ENCODE measurements around the gene ZNF573. TPM values are rescaled to one million over a fixed set of nuclear protein-coding genes. Genes with fewer than 3 reads are reported as not detected.

The ZNF573 gene
- total and polyA plus RNA-seq, 9 of the 15 experiments (the other 6 are each of a cell fraction or from before 2014, with no cell fraction given): 1.5 to 7.9 (median 4.3) TPM

- BruUV-seq (replicated peaks): no TSS peak
- no peaks in the 10 kb centered on the region for H4K20me1 ChIP-seq (replicated peaks; ENCODE audit: control insufficient read depth, insufficient read depth, low read length)
- no peak for TF ChIP-seq PHB2 (IDR thresholded peaks at IDR 0.05; ENCODE audit: low read depth)
- no peak for TF ChIP-seq JUN (IDR thresholded peaks at IDR 0.05; ENCODE audit: borderline replicate concordance, low read depth, low read length)
- no peak for TF ChIP-seq JUN (CRISPR knock-in tag; IDR thresholded peaks at IDR 0.05; ENCODE audit: borderline replicate concordance)
- no peak for TF ChIP-seq MTF1 (CRISPR knock-in tag; IDR thresholded peaks at IDR 0.05; ENCODE audit: borderline replicate concordance)
- TF ChIP-seq, protein P1, sequence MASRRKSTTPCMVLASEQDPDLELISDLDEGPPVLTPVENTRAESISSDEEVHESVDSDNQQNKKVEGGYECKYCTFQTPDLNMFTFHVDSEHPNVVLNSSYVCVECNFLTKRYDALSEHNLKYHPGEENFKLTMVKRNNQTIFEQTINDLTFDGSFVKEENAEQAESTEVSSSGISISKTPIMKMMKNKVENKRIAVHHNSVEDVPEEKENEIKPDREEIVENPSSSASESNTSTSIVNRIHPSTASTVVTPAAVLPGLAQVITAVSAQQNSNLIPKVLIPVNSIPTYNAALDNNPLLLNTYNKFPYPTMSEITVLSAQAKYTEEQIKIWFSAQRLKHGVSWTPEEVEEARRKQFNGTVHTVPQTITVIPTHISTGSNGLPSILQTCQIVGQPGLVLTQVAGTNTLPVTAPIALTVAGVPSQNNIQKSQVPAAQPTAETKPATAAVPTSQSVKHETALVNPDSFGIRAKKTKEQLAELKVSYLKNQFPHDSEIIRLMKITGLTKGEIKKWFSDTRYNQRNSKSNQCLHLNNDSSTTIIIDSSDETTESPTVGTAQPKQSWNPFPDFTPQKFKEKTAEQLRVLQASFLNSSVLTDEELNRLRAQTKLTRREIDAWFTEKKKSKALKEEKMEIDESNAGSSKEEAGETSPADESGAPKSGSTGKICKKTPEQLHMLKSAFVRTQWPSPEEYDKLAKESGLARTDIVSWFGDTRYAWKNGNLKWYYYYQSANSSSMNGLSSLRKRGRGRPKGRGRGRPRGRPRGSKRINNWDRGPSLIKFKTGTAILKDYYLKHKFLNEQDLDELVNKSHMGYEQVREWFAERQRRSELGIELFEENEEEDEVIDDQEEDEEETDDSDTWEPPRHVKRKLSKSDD (conservative IDR thresholded peaks at IDR 0.05; ENCODE audit: low read length): no peak
- TF ChIP-seq ZNF696 (CRISPR knock-in tag; conservative IDR thresholded peaks at IDR 0.05): no peak
- TF ChIP-seq TAF15 (IDR thresholded peaks at IDR 0.05; ENCODE audit: low read depth, low read length): no peak
- no peak for TF ChIP-seq CLOCK (CRISPR knock-in tag; IDR thresholded peaks at IDR 0.05; ENCODE audit: borderline replicate concordance)
- no peak for TF ChIP-seq RUNX1 (IDR thresholded peaks at IDR 0.05; ENCODE audit: low read depth)
- no peak for TF ChIP-seq KLF1 (tag; IDR thresholded peaks at IDR 0.05)
- ATAC-seq (no peak), FAIRE-seq (no peak), DNase-seq (ENCODE audit: extremely low read depth in 1 of 4, low spot score in 3 of 4) (no peak)
- H3K36me3 ChIP-seq (ENCODE audit: control insufficient read depth, insufficient read depth, low read length): peaks cover 4% of the 10 kb centered on the region; the same call in 2 of the 3 replicates
- no peaks in the 10 kb centered on the region for H3K4me1 ChIP-seq (replicated peaks in 1 of 2; ENCODE audit: control insufficient read depth in 2 of 2, insufficient read depth in 2 of 2, low read length in 2 of 2)
- no peak overlapping the region for H3K4me2 ChIP-seq (ENCODE audit: insufficient read depth, low read length)
- CTCF ChIA-PET (ENCODE audit: low intra/inter-chr PET ratio): no interaction called here
- intact Hi-C loops (cut with micrococcal nuclease): no loop called here
- H3K9ac ChIP-seq (ENCODE audit: insufficient read depth in 1 of 2, low read depth in 2 of 2, low read length in 2 of 2): no peak overlapping the region
- H3K9me3 ChIP-seq (replicated peaks; ENCODE audit: control insufficient read depth, insufficient read depth, low read depth, low read length): peaks cover 1% of the 10 kb centered on the region; the same call in 1 of the 2 replicates
- H3K27ac ChIP-seq (ENCODE audit: extremely low read depth, low read depth, low read length): no peak overlapping the region
- H3K79me2 ChIP-seq (ENCODE audit: control insufficient read depth, insufficient read depth, low read length): no peaks in the 10 kb centered on the region
- H3K27me3 ChIP-seq (ENCODE audit: control insufficient read depth in 2 of 2, insufficient read depth in 2 of 2, low read length in 2 of 2): no peaks in the 10 kb centered on the region
- in situ Hi-C loops (cut with MboI): no loop called here
- no peaks in the 10 kb centered on the region for H3K9me1 ChIP-seq (ENCODE audit: control insufficient read depth, insufficient read depth, low read length)
- POLR2A ChIA-PET: no interaction called here
- no peak overlapping the region for H3K4me3 ChIP-seq
- no peak overlapping the region for H2AFZ ChIP-seq (ENCODE audit: low read depth, low read length)
- WGBS (ENCODE audit: insufficient coverage, low coverage, missing lambda C conversion rate): 40% methylated on average over 6 of the region's 6 CpGs
These were observed 81.2 kb downstream of the ZNF573 start for GRCh38 chr19:37698216-37698615.

All from K562 (cell line).